Left kidney (tissue), 2 donors: ENCODE measurements around the gene SLC25A22. TPM values are rescaled to one million over a fixed set of nuclear protein-coding genes. Genes with fewer than 3 reads are reported as not detected.

Experiments used
- DNase-seq: peaks from one replicate; pipeline ENCODE4 v3.0.0-alpha.2; 2013
- polyA plus RNA-seq: library from polyadenylated mRNA; unstranded; fragments of 120-200 nt; gene quantifications from one replicate; pipeline ENCODE4 v1.2.1, GENCODE V29; 2013; ENCODE audit not compliant: insufficient read length

SLC25A22 gene
- polyA plus RNA-seq, 1 donor = 13.0 TPM

GRCh38 chr11:747158-748006, 50.7 kb downstream of the SLC25A22 start, which contains the start of gene TALDO1:
TALDO1 (plus strand) TSS chr11:747464; CDS start chr11:747482, 18 bp downstream.
- DNase-seq = peak; percentile 88

DNA sequence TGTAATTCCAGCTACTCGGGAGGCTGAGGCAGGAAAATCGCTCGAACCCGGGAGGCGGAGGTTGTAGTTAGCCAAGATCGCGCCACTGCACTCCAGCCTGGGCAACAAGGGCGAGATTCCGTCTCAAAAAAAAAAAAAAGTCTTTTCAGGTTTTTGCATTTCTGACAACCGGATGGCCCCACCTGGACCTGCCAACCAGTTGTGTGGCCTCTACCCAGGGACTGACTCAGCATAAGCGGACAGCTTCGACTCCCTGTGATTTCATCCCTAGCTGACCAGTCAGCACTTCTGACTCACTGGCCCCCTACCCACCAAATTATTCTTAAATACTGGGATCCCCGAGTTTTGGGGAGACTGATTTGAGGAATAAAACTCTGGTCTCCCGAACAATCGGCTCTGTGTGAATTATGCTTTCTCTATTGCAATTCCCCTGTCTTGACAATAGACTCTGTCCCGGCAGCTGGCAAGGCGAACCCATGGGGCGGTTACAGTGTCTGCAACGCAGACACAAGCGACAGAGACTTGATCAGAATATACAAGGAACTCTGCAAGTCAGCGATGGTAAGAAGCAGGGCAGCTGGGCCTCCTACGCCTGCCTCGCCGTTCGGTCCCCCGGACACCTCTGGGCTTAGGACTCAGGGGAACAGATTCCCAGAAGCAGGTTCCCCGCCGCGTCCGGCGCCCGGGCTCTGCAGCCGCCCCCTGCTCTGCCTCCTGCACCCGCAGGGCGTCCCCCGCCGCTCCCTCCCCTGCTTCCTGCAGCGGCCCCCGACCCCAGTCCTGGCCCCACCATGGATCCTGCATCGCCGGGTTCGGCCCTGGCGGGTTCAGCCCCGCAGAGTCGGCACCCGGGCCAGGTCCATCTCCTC, 51.6 kb downstream of the SLC25A22 start:
- no peak for DNase-seq

DNA sequence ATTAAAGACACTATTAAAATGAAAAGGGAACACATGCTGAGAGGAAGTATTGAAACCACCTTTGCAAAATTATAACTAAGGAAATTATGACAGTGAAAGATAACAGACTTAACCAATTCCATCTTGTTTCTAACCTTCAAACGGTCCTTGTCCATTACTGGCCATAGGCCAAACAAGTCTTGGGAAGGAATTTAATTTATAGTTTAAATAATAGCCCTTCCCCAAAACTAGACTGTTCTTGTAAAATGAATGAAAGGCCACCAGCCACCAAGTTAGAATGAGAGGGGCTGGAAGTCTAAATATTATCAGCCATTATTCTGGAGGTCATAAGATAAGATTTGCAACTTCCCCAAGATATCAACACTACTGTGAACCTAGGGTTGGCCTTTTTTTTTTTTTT, 52.7 kb downstream of the SLC25A22 start:
- no peak for DNase-seq

DNA sequence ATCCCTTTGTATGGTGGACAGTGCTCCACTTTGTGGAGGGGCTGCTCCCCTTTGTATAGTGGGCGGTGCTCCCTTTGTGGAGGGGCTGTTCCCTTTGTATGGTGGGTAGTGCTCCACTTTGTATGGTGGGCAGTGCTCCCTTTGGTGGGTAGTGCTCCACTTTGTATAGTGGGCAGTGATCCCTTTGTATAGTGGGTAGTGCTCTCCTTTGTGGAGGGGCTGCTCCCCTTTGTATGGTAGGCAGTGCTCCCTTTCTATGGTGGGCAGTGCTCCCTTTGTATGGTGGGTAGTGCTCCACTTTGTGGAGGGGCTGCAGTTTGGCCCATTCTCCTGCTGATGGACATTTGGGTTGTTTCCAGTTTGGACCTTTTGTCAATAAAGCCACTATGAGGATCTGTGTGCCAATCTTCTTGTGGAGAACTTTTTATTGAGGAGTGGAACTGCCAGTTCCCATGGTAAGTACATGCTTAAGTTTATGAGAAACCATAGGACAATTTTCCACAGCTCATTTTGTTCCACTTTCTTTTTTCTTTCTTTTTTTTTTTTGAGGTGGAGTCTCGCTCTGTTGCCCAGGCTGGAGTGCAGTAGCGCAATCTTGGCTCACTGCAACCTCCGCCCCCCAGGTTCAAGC, 55.4 kb downstream of the SLC25A22 start:
- DNase-seq = no peak

- DNase-seq = no peak
These were observed 55.9 kb downstream of the SLC25A22 start for GRCh38 chr11:742156-742546.

Other genes with a start within 250 kb of the SLC25A22 start
- gene LMNTD2, start 237.5 kb downstream of the SLC25A22 start, polyA plus RNA-seq = 2.5 TPM
- gene RASSF7, start 237.3 kb downstream of the SLC25A22 start, polyA plus RNA-seq = 34.9 TPM
- 20.6 TPM for gene PHRF1, start 221.8 kb downstream of the SLC25A22 start, polyA plus RNA-seq
- gene IRF7, start 182.3 kb downstream of the SLC25A22 start, polyA plus RNA-seq = 6.4 TPM
- 46.0 TPM for gene CDHR5, start 173.3 kb downstream of the SLC25A22 start, polyA plus RNA-seq
- 0.67 TPM for gene SCT, start 171.1 kb downstream of the SLC25A22 start, polyA plus RNA-seq
- gene DRD4, start 161.0 kb downstream of the SLC25A22 start, polyA plus RNA-seq = 1.1 TPM
- 45.6 TPM for gene DEAF1, start 103.1 kb downstream of the SLC25A22 start, polyA plus RNA-seq
- 56.5 TPM for gene TMEM80, start 102.5 kb downstream of the SLC25A22 start, polyA plus RNA-seq
- gene EPS8L2, start 92.0 kb downstream of the SLC25A22 start, polyA plus RNA-seq = 115 TPM
- 116 TPM for gene TALDO1, start 50.8 kb downstream of the SLC25A22 start, polyA plus RNA-seq
- gene GATD1, start 20.8 kb downstream of the SLC25A22 start, polyA plus RNA-seq = 65.7 TPM
- gene CEND1, start 8.2 kb downstream of the SLC25A22 start, polyA plus RNA-seq = 0.27 TPM
- gene PIDD1, start 7.0 kb upstream of the SLC25A22 start, polyA plus RNA-seq = 10.1 TPM
- 855 TPM for gene RPLP2, start 11.7 kb upstream of the SLC25A22 start, polyA plus RNA-seq
- gene PNPLA2, start 20.6 kb upstream of the SLC25A22 start, polyA plus RNA-seq = 40.9 TPM
- gene CRACR2B, start 29.6 kb upstream of the SLC25A22 start, polyA plus RNA-seq = 9.9 TPM
- 145 TPM for gene CD151, start 34.7 kb upstream of the SLC25A22 start, polyA plus RNA-seq
- 71.9 TPM for gene POLR2L, start 44.2 kb upstream of the SLC25A22 start, polyA plus RNA-seq
- gene TSPAN4, start 44.6 kb upstream of the SLC25A22 start, polyA plus RNA-seq = 55.9 TPM
- gene CHID1, start 112.5 kb upstream of the SLC25A22 start, polyA plus RNA-seq = 100 TPM
- 114 TPM for gene AP2A2, start 127.6 kb upstream of the SLC25A22 start, polyA plus RNA-seq
- 26.8 TPM for gene MUC6, start 238.4 kb upstream of the SLC25A22 start, polyA plus RNA-seq